ENCODE results near the gene LUC7L3. TPM values are rescaled to one million over a fixed set of nuclear protein-coding genes. Genes with fewer than 3 reads are reported as not detected.

LUC7L3 gene
- total RNA-seq, 1 experiment from 2014 or later, result 185 TPM

- DNase-seq (ENCODE audit: low spot score), result no peak
- Histone ChIP-seq H3K9me3 (ENCODE audit: low read depth, low read length, poor library complexity, severe bottlenecking) (no peaks in the 10 kb centered on the region), H3K4me1 (ENCODE audit: insufficient read depth, low read length, poor library complexity, severe bottlenecking) (peaks cover 6% of the 10 kb centered on the region), H3K4me3 (ENCODE audit: low read depth, low read length, poor library complexity, severe bottlenecking) (no peak overlapping the region), H3K36me3 (ENCODE audit: insufficient read depth, low read length, poor library complexity, severe bottlenecking) (no peaks in the 10 kb centered on the region), H3K27me3 (replicated peaks; ENCODE audit: insufficient read depth, low read depth, low read length, poor library complexity) (no peaks in the 10 kb centered on the region), H3K27ac (ENCODE audit: low read depth, low read length, poor library complexity, severe bottlenecking) (no peak overlapping the region)
- TF ChIP-seq EZH2 (IDR thresholded peaks at IDR 0.05; ENCODE audit: borderline replicate concordance, low read depth, low read length, poor library complexity, severe bottlenecking) (no peak), CTCF (conservative IDR thresholded peaks at IDR 0.05; ENCODE audit: low read depth, low read length) (no peak)
- ChIA-PET CTCF (no interaction called here), POLR2A (ENCODE audit: low non-redundant PET) (no interaction called here)
- BruUV-seq (replicated peaks), result no TSS peak
- intact Hi-C loops (cut with micrococcal nuclease; ENCODE audit: unreplicated experiment), result loop anchor here (10.0 kb wide), 1 partner anchor 445 kb away; the partner anchor contains the start of gene NME1
Observed at GRCh38 chr17:50710025-50710424, 9.4 kb upstream of the LUC7L3 start.

- Histone ChIP-seq H3K4me1 (ENCODE audit: insufficient read depth, low read length, poor library complexity, severe bottlenecking) (peaks cover 6% of the 10 kb centered on the region), H3K9me3 (ENCODE audit: low read depth, low read length, poor library complexity, severe bottlenecking) (no peaks in the 10 kb centered on the region), H3K27me3 (replicated peaks; ENCODE audit: insufficient read depth, low read depth, low read length, poor library complexity) (no peaks in the 10 kb centered on the region), H3K36me3 (ENCODE audit: insufficient read depth, low read length, poor library complexity, severe bottlenecking) (no peaks in the 10 kb centered on the region), H3K4me3 (ENCODE audit: low read depth, low read length, poor library complexity, severe bottlenecking) (no peak overlapping the region), H3K27ac (ENCODE audit: low read depth, low read length, poor library complexity, severe bottlenecking) (no peak overlapping the region)
- no TSS peak for BruUV-seq (replicated peaks)
- TF ChIP-seq EZH2 (IDR thresholded peaks at IDR 0.05; ENCODE audit: borderline replicate concordance, low read depth, low read length, poor library complexity, severe bottlenecking) (no peak), CTCF (conservative IDR thresholded peaks at IDR 0.05; ENCODE audit: low read depth, low read length) (no peak)
- DNase-seq (ENCODE audit: low spot score), result no peak
- intact Hi-C loops (cut with micrococcal nuclease; ENCODE audit: unreplicated experiment), result loop anchor here (10.0 kb wide), 1 partner anchor 444 kb away; the partner anchor contains the start of gene NME1
- POLR2A ChIA-PET (ENCODE audit: low non-redundant PET), result no interaction called here
- CTCF ChIA-PET, result no interaction called here
Observed at GRCh38 chr17:50710650-50711049, 8.8 kb upstream of the LUC7L3 start.

- Histone ChIP-seq H3K27me3 (replicated peaks; ENCODE audit: insufficient read depth, low read depth, low read length, poor library complexity) (no peaks in the 10 kb centered on the region), H3K27ac (ENCODE audit: low read depth, low read length, poor library complexity, severe bottlenecking) (no peak overlapping the region), H3K4me1 (ENCODE audit: insufficient read depth, low read length, poor library complexity, severe bottlenecking) (peaks cover 6% of the 10 kb centered on the region), H3K36me3 (ENCODE audit: insufficient read depth, low read length, poor library complexity, severe bottlenecking) (no peaks in the 10 kb centered on the region), H3K4me3 (ENCODE audit: low read depth, low read length, poor library complexity, severe bottlenecking) (no peak overlapping the region), H3K9me3 (ENCODE audit: low read depth, low read length, poor library complexity, severe bottlenecking) (no peaks in the 10 kb centered on the region)
- ChIA-PET POLR2A (ENCODE audit: low non-redundant PET) (interaction anchor here (0.5 to 0.8 kb wide), 2 partner anchors 12 to 13 kb away, joined by 3 to 6 read pairs; no protein-coding TSS in a partner anchor), CTCF (no interaction called here)
- BruUV-seq (replicated peaks), result no TSS peak
- intact Hi-C loops (cut with micrococcal nuclease; ENCODE audit: unreplicated experiment), result loop anchor here (10.0 kb wide), 1 partner anchor 442 kb away; the partner anchor contains the start of gene NME1
- TF ChIP-seq EZH2 (IDR thresholded peaks at IDR 0.05; ENCODE audit: borderline replicate concordance, low read depth, low read length, poor library complexity, severe bottlenecking) (no peak), CTCF (conservative IDR thresholded peaks at IDR 0.05; ENCODE audit: low read depth, low read length) (no peak)
- no peak for DNase-seq (ENCODE audit: low spot score)
Observed at GRCh38 chr17:50712641-50713040, 6.8 kb upstream of the LUC7L3 start.
